ENCODE measurements around the gene RGS12. TPM values are rescaled to one million over a fixed set of nuclear protein-coding genes. Genes with fewer than 3 reads are reported as not detected.

The RGS12 gene
- total RNA-seq, 1 experiment from 2014 or later = 53.9 TPM

GRCh38 chr4:3287271-3287971, 5.4 kb upstream of the RGS12 start:
- CTCF ChIA-PET = no interaction called here
- no peak for DNase-seq (ENCODE audit: low spot score)
- intact Hi-C loops (cut with micrococcal nuclease; ENCODE audit: unreplicated experiment) = no loop called here

GRCh38 chr4:3287972-3288570, 4.8 kb upstream of the RGS12 start:
- POLR2A ChIA-PET (ENCODE audit: low non-redundant PET) = no interaction called here
- no peak overlapping the region for H3K27ac ChIP-seq (ENCODE audit: low read depth, low read length, poor library complexity, severe bottlenecking)

More at GRCh38 chr4:3287271-3287971, 5.4 kb upstream of the RGS12 start:
- H3K4me3 ChIP-seq (ENCODE audit: low read depth, low read length, poor library complexity, severe bottlenecking) = no peak overlapping the region
- no peak overlapping the region for H3K27ac ChIP-seq (ENCODE audit: low read depth, low read length, poor library complexity, severe bottlenecking)
- POLR2A ChIA-PET (ENCODE audit: low non-redundant PET) = no interaction called here
- no peaks in the 10 kb centered on the region for H3K27me3 ChIP-seq (replicated peaks; ENCODE audit: insufficient read depth, low read depth, low read length, poor library complexity)
- BruUV-seq (replicated peaks) = no TSS peak
- TF ChIP-seq CTCF (conservative IDR thresholded peaks at IDR 0.05; ENCODE audit: low read depth, low read length) = no peak
- TF ChIP-seq EZH2 (IDR thresholded peaks at IDR 0.05; ENCODE audit: borderline replicate concordance, low read depth, low read length, poor library complexity, severe bottlenecking) = no peak
- H3K9me3 ChIP-seq (ENCODE audit: low read depth, low read length, poor library complexity, severe bottlenecking) = no peaks in the 10 kb centered on the region
- peaks cover 14% of the 10 kb centered on the region for H3K4me1 ChIP-seq (ENCODE audit: insufficient read depth, low read length, poor library complexity, severe bottlenecking)
- H3K36me3 ChIP-seq (ENCODE audit: insufficient read depth, low read length, poor library complexity, severe bottlenecking) = no peaks in the 10 kb centered on the region

GRCh38 chr4:3288571-3289094, 4.2 kb upstream of the RGS12 start:
- Histone ChIP-seq H3K27me3 (replicated peaks; ENCODE audit: insufficient read depth, low read depth, low read length, poor library complexity) (no peaks in the 10 kb centered on the region), H3K4me1 (ENCODE audit: insufficient read depth, low read length, poor library complexity, severe bottlenecking) (peaks cover 14% of the 10 kb centered on the region), H3K36me3 (ENCODE audit: insufficient read depth, low read length, poor library complexity, severe bottlenecking) (no peaks in the 10 kb centered on the region), H3K9me3 (ENCODE audit: low read depth, low read length, poor library complexity, severe bottlenecking) (no peaks in the 10 kb centered on the region), H3K27ac (ENCODE audit: low read depth, low read length, poor library complexity, severe bottlenecking) (no peak overlapping the region), H3K4me3 (ENCODE audit: low read depth, low read length, poor library complexity, severe bottlenecking) (no peak overlapping the region)
- ChIA-PET CTCF (no interaction called here), POLR2A (ENCODE audit: low non-redundant PET) (no interaction called here)
- BruUV-seq (replicated peaks) = no TSS peak
- no peak for DNase-seq (ENCODE audit: low spot score)
- TF ChIP-seq EZH2 (IDR thresholded peaks at IDR 0.05; ENCODE audit: borderline replicate concordance, low read depth, low read length, poor library complexity, severe bottlenecking) (no peak), CTCF (conservative IDR thresholded peaks at IDR 0.05; ENCODE audit: low read depth, low read length) (no peak)
- intact Hi-C loops (cut with micrococcal nuclease; ENCODE audit: unreplicated experiment) = no loop called here

More at GRCh38 chr4:3287972-3288570, 4.8 kb upstream of the RGS12 start:
- no peak for DNase-seq (ENCODE audit: low spot score)
- H3K9me3 ChIP-seq (ENCODE audit: low read depth, low read length, poor library complexity, severe bottlenecking) = no peaks in the 10 kb centered on the region
- intact Hi-C loops (cut with micrococcal nuclease; ENCODE audit: unreplicated experiment) = no loop called here
- no peak overlapping the region for H3K4me3 ChIP-seq (ENCODE audit: low read depth, low read length, poor library complexity, severe bottlenecking)
- no peaks in the 10 kb centered on the region for H3K27me3 ChIP-seq (replicated peaks; ENCODE audit: insufficient read depth, low read depth, low read length, poor library complexity)
- no TSS peak for BruUV-seq (replicated peaks)
- H3K36me3 ChIP-seq (ENCODE audit: insufficient read depth, low read length, poor library complexity, severe bottlenecking) = no peaks in the 10 kb centered on the region
- no peak for TF ChIP-seq EZH2 (IDR thresholded peaks at IDR 0.05; ENCODE audit: borderline replicate concordance, low read depth, low read length, poor library complexity, severe bottlenecking)
- peaks cover 14% of the 10 kb centered on the region for H3K4me1 ChIP-seq (ENCODE audit: insufficient read depth, low read length, poor library complexity, severe bottlenecking)
- CTCF ChIA-PET = no interaction called here

All from A673 (cell line).